ENCODE measurements around the gene DMP1.

The DMP1 gene

GRCh38 chr4:87622303-87622702 is 27.8 kb upstream of the DMP1 start:
- ChIA-PET POLR2A (interaction anchor here (0.6 kb wide), 1 partner anchor 18 kb away, joined by 3 read pairs; no protein-coding TSS in a partner anchor), CTCF (no interaction called here)
- no peaks in the 10 kb centered on the region for H3K9me3 ChIP-seq (ENCODE audit: control insufficient read depth, insufficient read depth, low read depth, low read length)
- no peak overlapping the region for H3K27ac ChIP-seq (ENCODE audit: extremely low read depth, low read depth, low read length)
- no peaks in the 10 kb centered on the region for H3K4me1 ChIP-seq (ENCODE audit: control insufficient read depth, insufficient read depth, low read length)
- no peak overlapping the region for H3K4me3 ChIP-seq (ENCODE audit: low read depth, low read length)
- no peaks in the 10 kb centered on the region for H3K36me3 ChIP-seq (ENCODE audit: control insufficient read depth in 2 of 2, insufficient read depth in 1 of 2, low read length in 2 of 2)
- no peak for TF ChIP-seq ZNF76 (tag by site-specific recombination; IDR thresholded peaks at IDR 0.05; ENCODE audit: borderline replicate concordance, low read depth)
- TF ChIP-seq ZNF2 (tag by site-specific recombination; IDR thresholded peaks at IDR 0.05), result no peak
- no peak for TF ChIP-seq INSM2 (tag by site-specific recombination; IDR thresholded peaks at IDR 0.05)
- TF ChIP-seq GLI2 (tag by site-specific recombination; IDR thresholded peaks at IDR 0.05; ENCODE audit: borderline replicate concordance, low read depth), result no peak
- no peak for TF ChIP-seq ZNF792 (tag by site-specific recombination; IDR thresholded peaks at IDR 0.05)
- no peak for TF ChIP-seq ZNF280D (tag by site-specific recombination; IDR thresholded peaks at IDR 0.05)
- TF ChIP-seq ZNF37A (tag by site-specific recombination; IDR thresholded peaks at IDR 0.05), result no peak
- TF ChIP-seq TRIM28 (IDR thresholded peaks at IDR 0.05; ENCODE audit: borderline replicate concordance, low read length), result no peak
- TF ChIP-seq REST (tag by site-specific recombination; IDR thresholded peaks at IDR 0.05), result no peak
- TF ChIP-seq ZNF777 (tag by site-specific recombination; IDR thresholded peaks at IDR 0.05; ENCODE audit: borderline replicate concordance), result no peak
- TF ChIP-seq SP7 (tag by site-specific recombination; IDR thresholded peaks at IDR 0.05), result no peak
- no peak for TF ChIP-seq ZNF639 (tag by site-specific recombination; IDR thresholded peaks at IDR 0.05)
- TF ChIP-seq ZNF600 (tag by site-specific recombination; IDR thresholded peaks at IDR 0.05), result no peak
- no peak for TF ChIP-seq ZNF776 (tag by site-specific recombination; IDR thresholded peaks at IDR 0.05; ENCODE audit: borderline replicate concordance)
- TF ChIP-seq ZNF146 (tag by site-specific recombination; IDR thresholded peaks at IDR 0.05), result no peak
- no peak for TF ChIP-seq HOXC10 (CRISPR knock-in tag; IDR thresholded peaks at IDR 0.05)
- TF ChIP-seq HOXA7 (CRISPR knock-in tag; IDR thresholded peaks at IDR 0.05; ENCODE audit: borderline replicate concordance), result no peak
- no peak for TF ChIP-seq ZBTB10 (tag by site-specific recombination; IDR thresholded peaks at IDR 0.05)
